Activated CD8-positive, alpha-beta memory T cell treated with anti-CD3 and anti-CD28 coated beads, Interleukin-2, amount 50 U/mL, for 24 hours (primary cell): ENCODE measurements around the gene CNTNAP2.

Experiments used
- DNase-seq: peaks from one replicate; pipeline ENCODE4 v3.0.0-alpha.2; 2020; ENCODE audit errors: extremely low read depth

Gene CNTNAP2

GRCh38 chr7:146565872-146566271 is 449.3 kb downstream of the CNTNAP2 start:
- no peak for DNase-seq

GRCh38 chr7:146575903-146576302 is 459.3 kb downstream of the CNTNAP2 start:
- no peak for DNase-seq

GRCh38 chr7:146591976-146592375 is 475.4 kb downstream of the CNTNAP2 start:
- no peak for DNase-seq

GRCh38 chr7:146606628-146607027 is 490.0 kb downstream of the CNTNAP2 start:
- no peak for DNase-seq

GRCh38 chr7:146619641-146620040 is 503.0 kb downstream of the CNTNAP2 start:
- no peak for DNase-seq

GRCh38 chr7:146626912-146627311 is 510.3 kb downstream of the CNTNAP2 start:
- no peak for DNase-seq

GRCh38 chr7:146635205-146636032 is 518.8 kb downstream of the CNTNAP2 start:
- DNase-seq, result no peak

- DNase-seq, result no peak
Observed at GRCh38 chr7:146636033-146636356, 519.4 kb downstream of the CNTNAP2 start.

GRCh38 chr7:146636581-146636980 is 520.0 kb downstream of the CNTNAP2 start:
- no peak for DNase-seq

- no peak for DNase-seq
Observed at GRCh38 chr7:146639291-146639690, 522.7 kb downstream of the CNTNAP2 start.

- no peak for DNase-seq
Observed at GRCh38 chr7:146641491-146641890, 524.9 kb downstream of the CNTNAP2 start.

- DNase-seq, result no peak
Observed at GRCh38 chr7:146645383-146645976, 528.9 kb downstream of the CNTNAP2 start.

GRCh38 chr7:146647445-146647844 is 530.8 kb downstream of the CNTNAP2 start:
- no peak for DNase-seq

- no peak for DNase-seq
Observed at GRCh38 chr7:146652176-146652575, 535.6 kb downstream of the CNTNAP2 start.

- no peak for DNase-seq
Observed at GRCh38 chr7:146654048-146654447, 537.4 kb downstream of the CNTNAP2 start.

- DNase-seq, result no peak
Observed at GRCh38 chr7:146655928-146656797, 539.6 kb downstream of the CNTNAP2 start.

- no peak for DNase-seq
Observed at GRCh38 chr7:146656988-146657387, 540.4 kb downstream of the CNTNAP2 start.

- DNase-seq, result no peak
Observed at GRCh38 chr7:146658604-146659003, 542.0 kb downstream of the CNTNAP2 start.

GRCh38 chr7:146659732-146660131 is 543.1 kb downstream of the CNTNAP2 start:
- DNase-seq, result no peak

GRCh38 chr7:146660839-146661238 is 544.2 kb downstream of the CNTNAP2 start:
- no peak for DNase-seq

- DNase-seq, result no peak
Observed at GRCh38 chr7:146661435-146661834, 544.8 kb downstream of the CNTNAP2 start.

- DNase-seq, result no peak
Observed at GRCh38 chr7:146661929-146662328, 545.3 kb downstream of the CNTNAP2 start.

- no peak for DNase-seq
Observed at GRCh38 chr7:146665023-146665422, 548.4 kb downstream of the CNTNAP2 start.
